BJ (cell line): ENCODE results near the gene CDON. TPM values are rescaled to one million over a fixed set of nuclear protein-coding genes. Genes with fewer than 3 reads are reported as not detected.

Source experiments
- CTCF ChIA-PET: fragments of 350-600 bp; formaldehyde crosslinking; extraction: SDS; loops from one replicate; lab custom pipeline; 2021; ENCODE audit warnings: antibody characterized with exemption, inconsistent platforms; lab: Yijun Ruan, JAX
- POLR2A ChIA-PET: fragments of 300-600 bp; sonication (Branson Sonifier 250); formaldehyde crosslinking; extraction: SDS; loops from one replicate; lab custom pipeline; 2021; ENCODE audit warnings: antibody characterized with exemption; lab: Charles Lee
- DNase-seq: peaks from one replicate; pipeline ENCODE4 v3.0.0-alpha.2; 2011; ENCODE audit warnings: low read depth
- H3K27me3 ChIP-seq: 2 replicates; pipeline ENCODE4 v1.6.0; 2011; ENCODE audit warnings: low read length; ENCODE audit not compliant: control insufficient read depth, insufficient read depth
- H3K36me3 ChIP-seq: 2 replicates; pipeline ENCODE4 v1.5.1; 2011; ENCODE audit warnings: low read length; ENCODE audit not compliant: control insufficient read depth, insufficient read depth
- H3K4me3 ChIP-seq: 2 replicates; pipeline ENCODE4 v1.5.1; 2011; ENCODE audit warnings: low read depth, mild to moderate bottlenecking, control low read depth, low read length
- CTCF ChIP-seq: IDR thresholded peaks from 2 replicates; pipeline ENCODE4 v1.5.1; 2011; ENCODE audit warnings: low read depth, mild to moderate bottlenecking, control low read depth, inconsistent platforms, low read length, moderate library complexity; ENCODE audit not compliant: insufficient read depth
- polyA minus RNA-seq: library from RNA; depleted of rRNA, polyadenylated mRNA; stranded (reverse); fragments of >200 nt; gene quantifications from 2 replicates; pipeline ENCODE4 v1.2.3, GENCODE V29; 2011; rRNA and poly(A)+ RNA removed
- polyA plus RNA-seq: library from polyadenylated mRNA; depleted of rRNA; stranded (reverse); fragments of >200 nt; gene quantifications from 2 replicates; pipeline ENCODE4 v1.2.3, GENCODE V29; 2011; rRNA removed

CDON gene
- 1.5 TPM in 2 replicates for polyA plus RNA-seq
- polyA minus RNA-seq: 1.6 and 1.7 TPM in 2 replicates

DNA sequence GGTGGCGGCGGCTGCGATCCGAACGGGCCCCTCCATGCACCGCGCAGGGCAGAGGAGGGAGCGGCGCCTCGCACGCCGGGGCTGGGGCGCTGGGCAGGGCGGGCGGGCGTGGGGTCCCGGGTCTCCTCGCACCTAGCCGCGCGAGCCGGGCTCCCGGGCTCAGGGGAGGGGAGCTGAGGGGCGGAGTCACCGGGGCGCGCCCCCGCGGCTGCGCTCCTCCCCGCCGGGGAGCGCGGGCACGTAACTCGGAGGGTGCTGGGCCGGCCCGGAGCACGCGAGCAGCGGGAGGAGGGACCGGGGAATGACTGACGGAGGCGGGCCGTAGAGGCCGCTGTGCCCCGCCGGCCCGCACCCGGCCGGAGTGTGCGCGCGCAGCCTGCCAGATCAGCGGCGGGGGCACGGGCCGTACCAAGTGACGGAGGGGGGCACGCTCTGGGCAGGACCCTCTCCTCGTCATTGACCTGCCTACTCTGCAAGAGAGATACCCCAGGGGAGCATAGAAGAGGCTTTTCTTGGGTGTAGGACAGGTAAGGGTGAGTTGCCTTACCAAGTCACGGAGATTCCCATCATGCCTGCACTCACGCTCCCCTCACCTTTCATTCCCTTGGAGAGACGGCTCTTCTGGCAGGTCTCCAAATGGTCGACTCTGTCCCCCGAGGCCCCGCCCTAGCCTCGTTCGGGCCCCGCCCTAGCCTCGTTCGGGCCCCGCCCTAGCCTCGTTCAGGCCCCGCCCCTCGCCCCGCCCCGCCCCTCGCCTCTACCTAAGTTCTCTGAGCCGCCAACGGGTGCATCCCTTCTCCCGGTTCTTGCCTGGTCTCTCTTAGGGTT lies at the start of gene CDON:
TSS of gene CDON (minus strand) at position 188 of the 828 bp plus-strand sequence. CDS start 39,390 bp downstream, outside the sequence.
- Histone ChIP-seq H3K4me3 (peak within 1 kb of the TSS; percentile 72), H3K27me3 (peaks cover 14% of the 10 kb centered on the region), H3K36me3 (no peaks in the 10 kb centered on the region)
- CTCF ChIA-PET: interaction anchor here (0.7 to 2.0 kb wide), 5 partner anchors 53 to 159 kb away, joined by 3 to 10 read pairs (median 3); no protein-coding TSS in a partner anchor
- TF ChIP-seq CTCF: no peak
- DNase-seq: peak; percentile 27
- POLR2A ChIA-PET: interaction anchor here (0.6 kb wide), 1 partner anchor 140 kb away, joined by 3 read pairs; no protein-coding TSS in a partner anchor

- no peaks in the 10 kb centered on the region for H3K36me3 ChIP-seq
- H3K4me3 ChIP-seq: no peak overlapping the region
- DNase-seq: no peak
- CTCF ChIA-PET: interaction anchor here (0.6 kb wide), 2 partner anchors 50 to 1468 kb away, joined by 3 read pairs; no protein-coding TSS in a partner anchor
- TF ChIP-seq CTCF: no peak
- peaks cover 1% of the 10 kb centered on the region; the same call in 1 of the 2 replicates for H3K27me3 ChIP-seq
- POLR2A ChIA-PET: interaction anchor here (0.6 kb wide), 1 partner anchor 60 kb away, joined by 3 read pairs; no protein-coding TSS in a partner anchor
These were observed 48.9 kb upstream of the CDON start for GRCh38 chr11:126111458-126112116.

DNA sequence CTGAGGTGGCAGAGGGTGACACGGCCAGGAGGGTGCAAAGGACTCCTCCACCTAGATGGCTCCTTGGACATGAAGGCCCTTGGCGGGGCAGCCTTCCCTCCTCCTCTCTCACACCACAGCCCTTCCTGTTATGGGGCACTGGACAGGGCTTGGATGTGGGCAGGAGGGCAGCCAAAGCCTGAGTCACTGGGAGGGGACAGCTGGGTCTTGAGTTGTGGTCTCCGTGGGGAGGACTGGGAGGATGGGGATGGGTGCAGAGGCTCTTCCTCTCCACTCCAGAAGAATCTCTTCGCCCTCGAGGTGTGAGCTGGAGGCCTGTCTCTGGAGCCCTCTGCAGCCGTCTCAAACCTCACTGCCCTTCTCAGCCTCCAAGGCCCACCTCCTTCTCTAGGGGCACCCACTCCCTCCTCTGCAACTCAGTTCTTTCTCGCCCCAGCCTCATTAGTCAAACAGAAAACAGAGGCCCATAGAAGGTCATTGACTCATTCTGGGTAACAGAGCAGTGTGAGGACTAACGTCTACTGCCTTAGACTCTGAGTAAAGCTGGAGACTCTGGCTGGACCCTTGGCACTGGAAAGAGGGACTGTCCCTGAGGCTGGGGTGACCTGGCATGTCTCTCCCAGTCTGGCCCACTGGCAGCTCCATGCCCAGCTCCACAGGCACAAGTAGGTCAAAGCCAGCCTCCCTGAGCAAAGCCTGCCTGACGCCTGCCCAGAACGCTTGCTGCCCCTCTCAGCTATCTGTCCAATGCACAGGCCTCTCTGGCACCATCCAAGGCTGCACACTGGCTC lies 47.5 kb upstream of the CDON start:
- Histone ChIP-seq H3K36me3 (no peaks in the 10 kb centered on the region), H3K27me3 (peaks cover 2% of the 10 kb centered on the region; the same call in 1 of the 2 replicates), H3K4me3 (no peak overlapping the region)
- no peak for DNase-seq
- ChIA-PET POLR2A (no interaction called here), CTCF (interaction anchor here (1.2 to 1.6 kb wide), 2 partner anchors 28 to 84 kb away, joined by 3 to 5 read pairs; no protein-coding TSS in a partner anchor)
- TF ChIP-seq CTCF: no peak

GRCh38 chr11:126106594-126107328 lies 44.1 kb upstream of the CDON start:
- Histone ChIP-seq H3K27me3 (peaks cover 4% of the 10 kb centered on the region; the same call in 1 of the 2 replicates), H3K4me3 (no peak overlapping the region), H3K36me3 (no peaks in the 10 kb centered on the region)
- CTCF ChIA-PET: interaction anchor here (1.2 kb wide), 1 partner anchor 87 kb away, joined by 3 read pairs; no protein-coding TSS in a partner anchor
- DNase-seq: no peak
- TF ChIP-seq CTCF: no peak
- POLR2A ChIA-PET: no interaction called here
